Heart left ventricle (tissue), 16 donors: ENCODE measurements around the gene DYNC2H1. TPM values are rescaled to one million over a fixed set of nuclear protein-coding genes. Genes with fewer than 3 reads are reported as not detected.

Source experiments
- ATAC-seq, 4 donors: fragments of 200-7000 bp; cut with Tn5 transposase; one replicate each; pipeline ENCODE4 v1.9.1; 2020 to 2022; ENCODE audit warnings: moderate library complexity in 4 of 4, mild to moderate bottlenecking in 3 of 4, moderate number of reproducible peaks in 1 of 4
- DNase-seq, 5 donors: peaks; one replicate each; pipeline ENCODE4 v3.0.0-alpha.2; 2020
- H3K27ac ChIP-seq, 12 donors: fragments of 200-600 bp; sonication (generic) in 4 of 12; one replicate each; pipeline versions ENCODE4 v1.5.0 to v1.8.0; 2016 to 2022; ENCODE audit warnings: mild to moderate bottlenecking in 2 of 12
- H3K27me3 ChIP-seq, 9 donors: fragments of 200-600 bp; sonication (generic) in 2 of 9; one replicate each; pipeline versions ENCODE4 v1.5.1 to v1.8.0; 2016 to 2022; ENCODE audit warnings: mild to moderate bottlenecking in 3 of 9
- H3K36me3 ChIP-seq, 9 donors: fragments of 200-600 bp; sonication (generic) in 2 of 9; one replicate each; pipeline versions ENCODE4 v1.5.0 to v1.8.0; 2018 to 2022; ENCODE audit warnings: mild to moderate bottlenecking in 2 of 9
- H3K4me1 ChIP-seq, 12 donors: fragments of 200-600 bp; sonication (generic) in 4 of 12; one replicate each; pipeline versions ENCODE4 v1.5.0 to v1.8.0; 2016 to 2022; ENCODE audit warnings: mild to moderate bottlenecking in 3 of 12
- H3K4me3 ChIP-seq, 12 donors: fragments of 200-600 bp; sonication (generic) in 4 of 12; one replicate each; pipeline versions ENCODE4 v1.5.0 to v1.8.0; 2017 to 2022; ENCODE audit warnings: mild to moderate bottlenecking in 9 of 12, moderate library complexity in 4 of 12
- H3K9me3 ChIP-seq, 12 donors: fragments of 200-600 bp; sonication (generic) in 4 of 12; one replicate each; pipeline versions ENCODE4 v1.5.0 to v1.8.0; 2016 to 2022; ENCODE audit warnings: mild to moderate bottlenecking in 1 of 12
- POLR2A ChIP-seq, 2 donors: fragments of 450-650 bp; IDR thresholded peaks; one replicate each; pipeline ENCODE4 v1.6.1; 2017; ENCODE audit warnings: antibody characterized with exemption in 2 of 2, mild to moderate bottlenecking in 2 of 2, moderate library complexity in 2 of 2
- WGBS, 4 donors: extraction: QIAGEN DNeasy Blood & Tissue Kit in 2 of 4; methylation state at CpG; one replicate each; pipeline versions ENCODE4 v1.1.5 to v1.1.7; 2013 to 2018; 5-methylcytosine and 5-hydroxymethylcytosine counted together
- intact Hi-C, 10 donors: fragments of 100-400 bp; cut with DNase I; formaldehyde crosslinking; loops; one replicate each; pipeline versions ENCODE4 v1.11.1 to v1.14.2; 2022
- polyA plus RNA-seq, 2 donors: library from polyadenylated mRNA; stranded (reverse); fragments of 200-250 nt; gene quantifications; one replicate each; pipeline ENCODE4 v1.2.3, GENCODE V29; 2013
- total RNA-seq, 9 donors: library from RNA; depleted of rRNA in 2 of 9; stranded (reverse); fragments of >200 nt in 2 of 9; fragmentation: NEBNext Ultra II Directional in 3 of 9; extraction: Animal tissue kit (Norgen Biotek cat#: 25700) in 3 of 9; gene quantifications; one replicate each; pipeline versions ENCODE4 v1.1.0 to v1.2.4, GENCODE V29; 2016 to 2023
- TF ChIP-seq, protein P1 (sequence below), 12 donors: fragments of 200-600 bp; sonication (generic) in 4 of 12; IDR thresholded peaks; one replicate each; pipeline versions ENCODE4 v1.5.0 to v1.8.0; 2018 to 2022; ENCODE audit warnings: antibody characterized with exemption in 12 of 12, mild to moderate bottlenecking in 5 of 12
- donor health status: ischemic (EF 13 %, LVEDD 7.1; RV severe dilation, severe dysfunction).
- donor health status: healthy with polysubstance abuse.
- donor health status: DM: no; HTN: yes; CAD: no.
- donor health status: DM: no; HTN: no; CAD: no.
- donor health status: ischemic (EF 25% LVEDD 6.9; RV normal size, moderate dysfunction).
- donor health status: ischemic (EF 25% LVEDD 5.7; RV mildly dilated, moderate dysfunction).
- donor health status: healthy.
- donor health status: DM: yes; HTN: yes; CAD: no.
- donor health status: ischemic (EF 35%, LVEDD 5.7; RV mildly dilated, moderate dysfunction).
- donor health status: nonischemic (EF 11% LVEDD 7.7; RV severe dilation, severe dysfunction).
- donor health status: DM: yes; HTN: yes; CAD: no.
- donor health status: PGD.
- donor health status: ischemic (EF 29% LVEDD 5.4; RV normal size, mild dysfunction).
- donor health status: nonischemic (EF 23%, LVEDD 6.1; RV moderate dilation, normal function).

The DYNC2H1 gene
- total and polyA plus RNA-seq, 11 donors = 2.3 to 7.2 (median 3.7) TPM

GRCh38 chr11:103418014-103418413 is 308.8 kb downstream of the DYNC2H1 start:
- no peaks in the 10 kb centered on the region for H3K4me1 ChIP-seq
- ATAC-seq (no peak), DNase-seq (no peak)
- H3K4me3 ChIP-seq = no peak overlapping the region
- intact Hi-C loops = no loop called here
- H3K27ac ChIP-seq = no peak overlapping the region
- H3K27me3 ChIP-seq = no peaks in the 10 kb centered on the region
- no peak for TF ChIP-seq POLR2A (IDR thresholded peaks at IDR 0.05)
- TF ChIP-seq, protein P1, sequence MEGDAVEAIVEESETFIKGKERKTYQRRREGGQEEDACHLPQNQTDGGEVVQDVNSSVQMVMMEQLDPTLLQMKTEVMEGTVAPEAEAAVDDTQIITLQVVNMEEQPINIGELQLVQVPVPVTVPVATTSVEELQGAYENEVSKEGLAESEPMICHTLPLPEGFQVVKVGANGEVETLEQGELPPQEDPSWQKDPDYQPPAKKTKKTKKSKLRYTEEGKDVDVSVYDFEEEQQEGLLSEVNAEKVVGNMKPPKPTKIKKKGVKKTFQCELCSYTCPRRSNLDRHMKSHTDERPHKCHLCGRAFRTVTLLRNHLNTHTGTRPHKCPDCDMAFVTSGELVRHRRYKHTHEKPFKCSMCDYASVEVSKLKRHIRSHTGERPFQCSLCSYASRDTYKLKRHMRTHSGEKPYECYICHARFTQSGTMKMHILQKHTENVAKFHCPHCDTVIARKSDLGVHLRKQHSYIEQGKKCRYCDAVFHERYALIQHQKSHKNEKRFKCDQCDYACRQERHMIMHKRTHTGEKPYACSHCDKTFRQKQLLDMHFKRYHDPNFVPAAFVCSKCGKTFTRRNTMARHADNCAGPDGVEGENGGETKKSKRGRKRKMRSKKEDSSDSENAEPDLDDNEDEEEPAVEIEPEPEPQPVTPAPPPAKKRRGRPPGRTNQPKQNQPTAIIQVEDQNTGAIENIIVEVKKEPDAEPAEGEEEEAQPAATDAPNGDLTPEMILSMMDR (IDR thresholded peaks at IDR 0.05) = no peak
- peaks cover 0 to 4% (median 0%) of the 10 kb centered on the region in 12 donors for H3K9me3 ChIP-seq
- no peaks in the 10 kb centered on the region for H3K36me3 ChIP-seq

DNA sequence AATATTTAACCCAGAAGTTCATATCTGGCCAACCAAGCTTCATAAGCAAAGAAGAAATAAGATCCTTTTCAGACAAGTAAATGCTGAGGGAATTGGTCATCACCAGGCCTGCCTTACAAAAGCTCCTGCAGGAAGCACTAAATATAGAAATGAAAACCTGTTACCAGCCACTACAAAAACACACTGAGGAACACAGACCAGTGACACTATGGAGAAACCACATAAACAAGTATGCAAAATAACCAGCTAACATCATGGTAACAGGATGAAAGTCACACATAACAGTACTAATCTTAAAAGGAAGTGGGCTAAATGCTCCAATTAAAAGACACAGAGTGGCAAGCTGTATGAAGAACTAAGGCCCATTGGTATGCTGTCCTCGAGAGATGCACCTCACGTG is 311.4 kb downstream of the DYNC2H1 start:
- Histone ChIP-seq H3K9me3 (peaks cover 0 to 4% (median 0%) of the 10 kb centered on the region in 12 donors), H3K4me3 (no peak overlapping the region), H3K36me3 (no peaks in the 10 kb centered on the region), H3K4me1 (no peaks in the 10 kb centered on the region), H3K27me3 (no peaks in the 10 kb centered on the region), H3K27ac (no peak overlapping the region)
- no peak for ATAC-seq
- no peak for DNase-seq
- intact Hi-C loops = no loop called here
- TF ChIP-seq, protein P1 (IDR thresholded peaks at IDR 0.05) = no peak
- TF ChIP-seq POLR2A (IDR thresholded peaks at IDR 0.05) = no peak
- WGBS, 4 donors = 93 to 97% (median 94%) methylated on average over 2 of the region's 2 CpGs

DNA sequence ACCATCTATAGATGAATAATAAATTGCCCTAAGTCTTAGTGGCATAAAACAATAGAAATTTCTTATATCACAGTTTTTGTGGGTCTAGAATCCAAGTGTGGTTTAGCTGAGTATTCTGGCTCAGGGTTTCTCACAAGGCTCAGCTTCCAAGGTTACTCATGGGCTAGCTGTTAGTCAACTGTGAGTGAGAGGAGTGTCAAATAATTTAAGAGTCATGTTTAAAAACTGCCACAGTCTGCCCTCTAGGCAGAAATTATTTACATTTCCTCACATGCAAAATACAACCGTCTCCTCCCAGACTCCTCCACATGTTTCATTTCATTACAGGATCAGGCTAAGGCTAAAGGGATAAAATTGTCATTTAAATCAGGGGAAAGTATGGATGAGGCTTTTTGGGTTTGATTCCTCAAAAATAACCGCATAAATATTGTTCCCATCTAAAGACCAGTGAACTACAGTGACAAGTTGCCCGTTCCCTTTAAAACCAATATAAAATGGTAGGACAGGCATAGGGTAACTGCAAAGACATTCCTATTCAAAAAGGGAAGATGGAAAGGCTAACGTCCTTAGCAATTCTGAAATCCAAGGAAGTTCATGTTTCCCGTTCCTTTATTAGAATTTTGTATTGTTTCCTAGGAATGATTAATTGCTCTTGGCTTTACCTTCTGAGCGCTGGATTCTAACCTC is 324.3 kb downstream of the DYNC2H1 start:
- no peaks in the 10 kb centered on the region for H3K4me1 ChIP-seq
- ATAC-seq (no peak), DNase-seq (no peak)
- H3K36me3 ChIP-seq = peaks cover 0 to 11% (median 0%) of the 10 kb centered on the region in 9 donors
- no peak overlapping the region for H3K4me3 ChIP-seq
- WGBS, 4 donors = 65 to 73% (median 68%) methylated on average over 6 of the region's 6 CpGs
- H3K27me3 ChIP-seq = no peaks in the 10 kb centered on the region
- H3K27ac ChIP-seq = no peak overlapping the region
- no peaks in the 10 kb centered on the region for H3K9me3 ChIP-seq
- TF ChIP-seq, protein P1 (IDR thresholded peaks at IDR 0.05) = no peak
- intact Hi-C loops = loop anchor here in 1 of 10 donors (10.0 kb wide), 1 partner anchor 89 kb away; no protein-coding TSS in a partner anchor

DNA sequence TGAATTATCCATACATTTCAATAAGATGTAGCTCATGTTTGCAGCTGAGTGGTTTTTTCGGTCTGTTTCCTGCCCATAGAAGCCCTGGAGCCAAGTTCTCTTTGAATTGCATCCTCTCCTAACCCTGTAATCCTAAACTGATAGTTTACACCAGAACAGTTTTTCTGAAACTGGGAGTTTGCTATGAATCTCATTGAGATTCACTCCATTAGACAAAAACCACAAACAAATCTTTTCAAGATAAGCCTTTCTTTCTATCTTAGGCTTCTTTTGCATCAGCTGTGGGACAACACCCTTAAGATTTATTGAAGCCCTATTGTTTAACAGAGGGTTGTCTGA is 324.8 kb downstream of the DYNC2H1 start:
- DNase-seq = no peak
- WGBS, 4 donors = 0 to 59% (median 16%) methylated on average over 1 of the region's 1 CpG
- Histone ChIP-seq H3K4me1 (no peaks in the 10 kb centered on the region), H3K9me3 (no peaks in the 10 kb centered on the region), H3K4me3 (no peak overlapping the region), H3K36me3 (peaks cover 0 to 11% (median 0%) of the 10 kb centered on the region in 9 donors), H3K27me3 (no peaks in the 10 kb centered on the region), H3K27ac (no peak overlapping the region)
- intact Hi-C loops = loop anchor here in 1 of 10 donors (10.0 kb wide), 1 partner anchor 89 kb away; no protein-coding TSS in a partner anchor
- TF ChIP-seq, protein P1 (IDR thresholded peaks at IDR 0.05) = no peak
- TF ChIP-seq POLR2A (IDR thresholded peaks at IDR 0.05) = no peak
- no peak for ATAC-seq
